ENCODE results near the gene EIF4E1B.

The EIF4E1B gene

DNA sequence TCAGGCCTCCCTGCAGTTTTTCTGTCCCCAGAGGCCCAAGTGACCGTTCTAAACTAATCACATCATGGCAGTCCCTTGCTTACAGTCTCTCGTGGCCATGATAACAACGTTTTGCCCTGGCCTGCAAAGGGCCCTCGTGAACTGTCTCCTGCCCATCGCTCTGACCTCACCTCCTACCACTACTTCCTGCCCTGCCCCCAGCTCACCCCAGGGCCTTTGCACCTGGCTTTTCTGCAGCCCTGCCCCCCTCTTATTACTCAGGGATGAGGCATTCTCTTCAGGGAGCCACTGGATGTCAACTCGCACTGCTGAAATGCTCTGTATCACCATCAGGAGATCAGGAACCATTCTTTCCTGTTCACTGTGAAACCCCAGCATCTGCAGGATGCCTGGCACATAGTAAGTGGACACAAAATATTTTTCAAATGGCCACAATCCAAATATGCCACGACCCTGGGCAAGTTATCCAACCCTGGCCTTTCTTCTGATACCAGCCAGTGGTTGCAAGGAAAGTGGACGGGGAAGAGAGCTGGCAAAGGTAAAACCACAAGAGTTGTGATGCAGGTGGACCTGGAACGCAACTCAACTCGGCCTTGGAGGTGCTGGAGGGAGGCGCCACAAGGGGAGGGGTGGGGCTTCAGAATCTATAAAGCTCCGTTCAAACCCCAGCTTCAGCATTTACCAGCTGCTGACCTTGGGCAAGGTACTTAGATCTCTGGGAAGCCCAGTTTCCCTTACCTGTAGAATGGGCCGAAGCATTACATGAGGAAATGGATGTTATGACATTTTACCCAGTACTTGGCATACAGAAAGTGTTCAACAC is 1.9 kb upstream of the EIF4E1B start:
- DNase-seq: no peak

DNA sequence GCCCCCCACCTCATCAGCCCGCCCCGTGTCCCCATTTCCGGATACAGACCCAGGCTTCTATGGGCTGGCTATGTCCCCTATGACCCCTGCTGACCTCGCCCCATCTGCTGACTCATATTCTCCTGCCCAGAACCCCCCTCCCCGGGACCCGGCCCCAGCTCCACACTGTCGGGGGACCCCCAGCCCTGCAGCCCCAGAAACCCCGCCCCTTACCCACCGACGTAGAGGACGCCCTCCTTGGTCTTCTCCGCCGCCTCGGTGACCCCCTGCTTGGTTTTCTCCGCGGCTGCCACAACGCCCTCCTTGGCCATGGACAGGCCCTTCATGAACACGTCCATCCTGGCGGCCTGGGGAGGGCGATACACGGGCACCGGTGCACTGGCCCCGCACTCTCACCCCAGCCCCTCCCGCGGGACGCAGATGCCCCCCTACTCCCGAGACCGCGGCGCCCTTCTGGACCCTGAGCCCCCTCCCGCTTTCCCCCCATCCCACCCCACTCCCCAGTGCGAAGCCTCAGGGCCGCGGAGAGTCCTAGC is 1.1 kb upstream of the EIF4E1B start:
- no peak for DNase-seq

DNA sequence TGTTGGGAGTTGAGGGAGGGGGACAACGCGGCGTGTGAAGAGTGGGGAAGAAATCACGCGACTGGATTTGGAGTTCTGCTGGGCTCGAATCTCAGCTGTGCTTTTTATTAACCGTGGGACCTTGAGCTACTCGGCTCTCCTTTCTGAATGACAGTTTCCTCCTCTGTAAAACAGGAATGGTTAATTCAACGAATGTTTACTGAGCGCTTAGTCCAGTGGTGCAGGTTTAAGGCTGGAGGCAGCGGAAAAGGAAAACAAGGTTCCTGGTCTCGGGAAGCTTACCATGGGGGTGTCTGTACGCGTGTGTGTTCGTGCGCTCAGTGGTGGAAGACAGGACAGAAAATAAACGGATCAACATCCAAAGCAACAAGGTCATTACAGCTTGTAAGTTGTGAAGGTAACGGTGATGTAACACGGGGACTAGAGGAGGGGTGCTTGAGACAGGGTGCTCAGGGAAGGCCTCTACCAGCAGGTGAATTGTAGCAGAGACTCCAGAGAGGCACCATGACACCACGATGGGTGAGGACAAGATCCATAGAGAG is 277 bp downstream of the EIF4E1B start:
- no peak for DNase-seq

DNA sequence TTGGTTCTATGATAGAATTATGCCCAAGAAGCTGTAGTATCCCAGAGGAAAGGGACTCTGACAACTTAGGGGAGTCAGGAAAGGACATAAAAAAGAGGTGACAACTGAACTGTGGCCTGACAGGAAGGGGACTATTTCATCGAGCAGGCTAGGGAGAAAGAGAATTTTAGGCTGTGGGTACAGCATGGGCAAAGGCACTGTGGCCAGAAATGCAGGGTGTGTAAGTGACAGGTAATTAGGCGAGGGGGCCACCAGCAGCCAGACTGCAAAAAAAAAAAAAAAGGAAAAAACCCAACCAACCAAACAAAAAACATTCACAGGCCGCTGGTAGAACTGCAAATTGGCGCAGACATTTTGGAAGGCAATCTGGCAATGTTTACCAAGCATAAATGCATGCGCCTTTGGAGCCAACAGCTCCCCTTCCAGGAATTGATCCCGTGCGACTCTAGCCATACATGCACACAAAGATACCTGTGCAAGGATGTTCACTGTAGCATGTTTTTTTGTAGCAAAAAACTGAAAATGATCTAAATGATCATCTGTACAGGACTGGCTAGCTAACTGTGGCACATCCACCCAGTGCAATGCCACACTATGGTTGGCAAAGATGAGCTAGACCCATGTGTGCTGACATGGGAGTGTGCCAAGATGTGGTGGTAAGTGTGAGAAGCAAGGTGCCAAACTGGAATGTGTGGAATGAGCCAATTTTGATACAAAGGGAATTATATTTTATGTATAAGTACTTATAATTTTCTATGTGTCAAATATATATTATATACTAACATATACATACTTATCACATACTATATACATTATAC is 1.1 kb downstream of the EIF4E1B start:
- DNase-seq: no peak

DNA sequence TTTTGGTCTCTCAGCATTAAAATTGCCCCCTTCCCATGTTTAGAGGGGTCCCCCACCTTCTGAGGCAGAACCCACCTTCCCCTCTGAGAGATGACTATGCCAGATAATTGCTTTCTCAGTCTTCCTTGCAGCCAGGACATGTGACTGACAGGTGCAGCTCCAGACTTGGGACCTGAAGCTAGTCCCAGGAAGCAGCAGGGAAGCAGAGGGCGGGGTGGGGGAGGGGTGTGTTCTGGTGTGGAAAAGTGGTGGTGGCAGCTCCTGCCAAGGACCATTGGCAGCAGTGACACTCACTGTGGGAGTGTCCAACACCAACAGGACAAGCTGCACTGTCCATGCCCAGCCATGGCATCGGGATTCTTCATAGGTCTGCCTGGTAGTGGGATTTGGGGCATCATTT is 2.3 kb downstream of the EIF4E1B start:
- DNase-seq: no peak

DNA sequence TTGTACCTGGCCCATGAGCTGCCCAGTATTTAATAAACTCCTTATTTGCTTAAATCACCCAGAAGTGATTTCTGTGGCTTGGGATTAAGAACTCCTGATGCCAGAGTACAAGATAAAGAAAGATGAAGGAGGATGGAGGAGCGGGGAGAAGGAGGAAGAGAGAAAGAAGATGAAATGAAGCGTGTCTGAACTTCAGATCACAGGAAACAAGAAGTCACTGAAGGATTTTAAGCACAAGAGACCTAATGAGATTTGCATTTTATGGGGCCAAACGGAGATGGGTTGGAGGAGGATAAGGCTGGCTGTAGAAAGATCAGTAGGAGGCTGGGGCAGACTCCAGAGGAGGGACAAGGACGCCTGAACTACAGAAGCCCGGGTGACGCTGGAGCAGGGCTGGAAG is 3.1 kb downstream of the EIF4E1B start:
- DNase-seq: no peak

DNA sequence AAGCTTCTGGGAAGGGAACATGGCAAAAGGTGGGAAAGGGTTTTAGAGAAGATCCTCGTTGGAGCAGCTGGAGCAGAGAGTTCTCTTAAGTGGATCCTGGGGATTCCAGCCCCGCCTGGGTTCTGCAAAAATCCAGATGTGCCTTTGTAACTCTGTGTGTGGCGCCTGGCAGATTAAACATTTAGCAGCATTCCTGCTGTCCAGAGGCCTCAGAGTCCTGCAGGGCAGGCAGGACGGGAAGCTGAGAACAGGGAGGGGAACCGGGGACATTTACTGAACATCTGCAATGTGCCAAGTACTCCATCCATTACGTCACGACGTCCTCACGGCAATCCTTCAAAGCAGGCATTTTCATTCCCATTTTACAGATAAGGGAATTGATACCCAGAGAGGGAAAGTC is 6.0 kb downstream of the EIF4E1B start:
- no peak for DNase-seq

DNA sequence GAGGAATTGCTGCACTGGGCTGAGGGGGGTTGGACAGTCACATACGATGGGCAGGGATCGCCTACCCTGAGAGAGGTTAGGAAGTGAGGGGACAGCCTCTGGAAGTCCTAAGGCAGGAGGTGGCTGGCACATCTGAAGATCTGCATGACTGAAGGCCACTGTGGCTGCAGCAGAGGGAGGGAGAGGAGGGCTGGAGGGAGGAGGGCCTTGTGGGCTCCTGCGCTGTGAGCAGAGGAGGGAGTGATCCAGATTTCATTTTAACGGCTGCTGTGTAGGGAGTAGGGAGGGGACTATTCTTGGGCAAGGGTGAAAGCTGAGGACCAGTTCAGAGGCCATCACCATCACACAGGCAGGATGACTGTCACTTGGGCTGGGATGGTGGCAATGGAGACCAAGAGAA is 7.1 kb downstream of the EIF4E1B start:
- DNase-seq: no peak

DNA sequence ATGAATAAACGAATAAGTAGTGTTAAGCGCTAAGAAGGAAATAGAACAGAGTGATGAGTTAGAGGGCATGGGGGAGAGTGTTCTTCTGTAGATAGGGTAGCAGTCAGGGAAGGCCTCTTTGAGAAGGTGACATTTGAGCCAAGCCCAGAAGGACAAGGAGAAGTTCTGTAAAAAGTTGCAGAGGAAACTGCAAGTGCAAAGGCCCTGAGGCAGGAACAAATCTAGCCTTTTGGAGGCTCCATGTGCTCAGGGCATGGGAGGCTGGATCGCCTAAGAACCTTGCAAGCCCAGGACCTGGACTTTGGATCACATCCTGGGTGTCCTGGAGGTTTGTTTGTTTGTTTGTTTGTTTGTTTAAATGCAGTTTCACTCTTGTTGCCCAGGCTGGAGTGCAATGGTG is 8.0 kb downstream of the EIF4E1B start:
- DNase-seq: no peak

DNA sequence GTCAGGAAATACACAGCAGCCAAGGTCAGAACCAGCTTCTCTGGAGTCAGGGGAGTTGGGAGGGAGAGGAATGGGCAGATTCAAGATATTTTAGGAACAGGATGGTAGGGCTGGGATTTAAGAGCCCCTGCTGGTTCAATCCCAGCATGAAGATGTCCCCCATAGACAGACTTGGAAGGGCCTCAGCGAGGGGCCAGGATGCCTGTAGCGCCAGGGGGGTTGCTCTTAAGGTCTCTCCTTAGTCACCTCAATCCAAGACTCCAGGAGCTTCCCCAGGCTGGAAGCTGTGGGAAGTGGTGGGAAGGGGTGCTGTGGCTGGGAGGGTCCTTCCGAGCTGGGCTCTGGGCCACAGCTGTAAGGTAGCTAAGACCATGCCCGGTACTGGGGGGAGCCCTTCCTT is 8.7 kb downstream of the EIF4E1B start:
- DNase-seq: no peak

DNA sequence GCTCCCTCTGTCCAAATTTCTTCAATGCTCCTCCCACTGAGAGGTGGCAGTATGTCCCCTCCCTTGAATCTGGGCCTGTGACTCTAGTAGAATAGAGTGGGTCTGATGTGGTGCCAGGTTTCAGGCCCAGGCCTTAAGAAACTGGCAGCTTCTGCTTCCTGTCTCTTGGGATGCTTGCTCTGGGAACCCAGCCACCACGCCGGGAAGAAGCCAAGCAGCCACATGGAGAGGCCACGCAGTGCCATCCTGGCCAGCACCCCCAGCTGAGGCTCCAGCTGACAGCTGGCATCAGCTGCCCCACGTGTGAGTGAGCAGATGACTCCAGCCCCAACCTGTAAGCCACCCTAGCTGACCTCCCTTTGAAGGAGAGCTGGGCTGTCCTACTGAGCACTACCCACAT is 9.5 kb downstream of the EIF4E1B start:
- no peak for DNase-seq

DNA sequence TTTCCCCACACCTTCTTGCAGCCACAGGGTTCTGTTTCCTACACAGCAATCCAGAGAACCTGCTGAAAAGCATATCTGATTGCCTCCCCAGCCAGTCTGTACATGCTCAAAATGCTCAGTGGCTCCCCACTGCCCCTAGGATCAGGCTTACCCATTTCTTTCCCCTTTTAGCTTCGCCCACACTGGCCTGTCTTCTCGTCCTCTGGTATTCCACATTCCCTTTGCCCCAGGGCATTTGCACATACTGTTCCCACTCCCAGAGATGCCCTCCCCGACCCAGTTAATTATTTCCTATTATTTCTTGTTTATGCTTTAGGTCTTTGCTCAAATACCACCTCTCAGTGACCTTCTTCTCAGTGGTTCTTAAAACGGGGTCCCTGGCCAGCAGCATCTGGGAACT is 10.1 kb downstream of the EIF4E1B start:
- no peak for DNase-seq

DNA sequence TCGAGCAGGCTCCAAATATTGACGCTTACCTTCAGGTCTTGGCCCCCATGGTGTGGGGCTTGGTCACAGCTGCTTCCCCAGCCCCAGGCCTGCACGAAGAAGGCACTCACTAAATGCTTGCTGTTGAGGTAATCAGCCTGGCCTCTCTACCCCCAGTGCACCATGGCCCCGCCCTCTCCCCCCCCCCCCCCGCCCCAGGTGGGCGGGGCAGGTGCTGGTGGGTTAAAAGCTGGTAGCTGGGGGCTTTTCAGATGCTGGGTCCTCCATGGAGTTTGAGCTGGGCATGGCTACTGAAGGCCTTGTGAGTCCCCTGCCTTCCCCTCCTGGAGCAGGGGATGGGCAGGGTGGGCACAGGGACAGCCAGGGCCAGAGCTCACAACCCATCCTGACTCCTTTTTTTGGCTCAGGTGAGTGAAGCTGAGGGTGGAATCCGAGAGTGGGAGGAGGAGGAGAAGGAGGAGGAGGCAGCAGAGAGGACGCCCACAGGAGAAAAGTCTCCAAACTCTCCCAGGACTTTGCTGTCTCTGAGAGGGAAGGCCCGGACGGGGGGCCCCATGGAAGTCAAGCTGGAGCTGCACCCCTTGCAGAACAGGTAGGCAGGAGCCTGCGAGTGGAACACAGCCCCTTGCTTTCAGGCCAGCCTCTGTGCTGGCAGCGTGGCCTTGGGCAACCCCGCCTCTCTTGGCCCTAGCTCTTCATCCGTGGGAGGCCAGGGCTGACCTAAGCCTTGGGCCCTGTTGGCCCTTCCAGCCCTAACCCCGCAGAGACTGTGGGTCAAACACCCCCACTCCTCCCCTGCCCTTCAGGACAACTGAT is 12.4 kb downstream of the EIF4E1B start:
- no peak for DNase-seq

DNA sequence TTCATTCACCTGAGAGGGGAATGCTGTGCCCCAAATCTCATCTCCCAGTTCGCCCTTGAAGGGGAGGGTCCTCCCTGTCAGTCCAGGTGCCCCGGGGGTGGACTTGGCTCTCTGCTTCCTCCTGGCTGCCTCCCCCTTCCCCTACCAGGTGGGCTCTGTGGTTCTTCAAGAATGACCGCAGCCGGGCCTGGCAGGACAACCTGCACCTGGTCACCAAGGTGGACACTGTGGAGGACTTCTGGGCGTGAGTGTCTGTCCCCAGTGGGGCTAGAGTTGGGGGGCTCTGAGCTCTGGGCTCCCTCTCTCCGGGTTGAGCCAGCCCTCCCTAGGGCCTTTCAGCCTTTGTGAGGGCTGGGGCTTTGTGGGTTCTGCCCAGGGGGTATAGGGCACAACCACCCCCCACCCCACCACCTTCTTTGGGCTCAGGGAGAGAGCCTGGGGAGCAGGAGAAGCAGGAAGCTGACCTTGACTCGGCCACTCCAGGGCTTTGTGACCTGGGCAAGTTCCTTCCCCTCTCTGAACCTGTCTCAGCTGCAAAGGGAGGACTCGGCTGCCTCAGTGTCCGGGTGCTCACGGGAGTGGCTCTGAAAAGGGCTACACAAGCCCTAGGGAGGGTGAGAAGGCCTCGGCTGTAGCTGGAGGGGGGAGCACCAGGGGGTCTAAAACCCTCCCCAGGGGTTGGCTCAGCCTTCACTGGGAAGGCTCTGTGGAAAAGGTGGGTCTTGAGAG is 13.2 kb downstream of the EIF4E1B start:
- DNase-seq: no peak

DNA sequence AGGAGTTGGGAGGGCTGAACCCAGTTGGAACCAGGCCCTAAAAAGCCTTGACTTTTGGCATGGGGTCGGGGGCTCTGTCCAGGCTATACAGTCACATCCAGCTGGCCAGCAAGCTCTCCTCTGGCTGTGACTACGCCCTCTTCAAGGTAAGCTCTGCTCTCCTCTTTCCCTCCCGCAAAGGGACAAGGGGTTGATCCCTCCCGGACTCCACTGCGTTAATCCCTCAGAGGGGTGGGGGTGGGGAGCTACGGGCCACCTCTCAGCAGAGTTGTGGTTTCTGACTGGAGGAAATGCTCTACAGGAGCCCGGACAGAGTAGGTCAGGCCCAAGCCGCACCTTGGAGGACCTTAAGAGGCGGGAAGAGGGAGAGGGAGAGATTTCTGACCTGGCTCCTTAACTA is 13.8 kb downstream of the EIF4E1B start:
- DNase-seq: no peak

DNA sequence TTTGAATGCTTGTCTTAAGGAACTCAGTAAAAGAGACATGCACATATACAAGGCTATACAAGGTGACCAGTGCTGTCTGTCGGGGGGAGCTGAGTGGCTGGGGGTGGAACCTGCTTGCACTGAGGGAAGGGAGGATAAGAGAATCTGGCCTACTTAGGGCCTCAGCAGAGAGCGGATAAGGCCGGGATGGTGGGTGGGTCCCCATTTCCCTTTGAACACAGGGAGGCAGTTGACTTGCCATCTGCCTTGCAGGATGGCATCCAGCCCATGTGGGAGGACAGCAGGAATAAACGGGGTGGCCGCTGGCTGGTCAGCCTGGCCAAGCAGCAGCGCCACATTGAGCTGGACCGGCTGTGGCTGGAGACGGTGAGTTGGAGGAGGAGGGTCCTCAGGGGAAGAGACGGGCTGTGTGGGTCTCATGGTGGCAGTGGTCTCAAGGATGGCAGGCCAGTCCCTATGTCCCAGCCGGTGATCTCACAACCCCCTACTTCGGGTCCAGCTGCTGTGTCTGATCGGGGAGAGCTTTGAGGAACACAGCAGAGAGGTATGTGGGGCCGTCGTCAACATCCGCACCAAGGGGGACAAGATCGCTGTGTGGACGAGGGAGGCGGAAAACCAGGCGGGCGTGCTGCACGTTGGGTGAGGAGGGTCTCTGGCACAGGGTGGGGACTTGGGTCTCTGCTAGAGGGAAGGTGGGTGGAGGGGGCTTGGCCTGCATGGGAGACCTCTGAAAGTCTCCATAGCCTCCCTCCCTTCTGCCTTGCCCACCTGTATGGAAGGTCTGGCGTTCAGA is 14.6 kb downstream of the EIF4E1B start:
- no peak for DNase-seq

DNA sequence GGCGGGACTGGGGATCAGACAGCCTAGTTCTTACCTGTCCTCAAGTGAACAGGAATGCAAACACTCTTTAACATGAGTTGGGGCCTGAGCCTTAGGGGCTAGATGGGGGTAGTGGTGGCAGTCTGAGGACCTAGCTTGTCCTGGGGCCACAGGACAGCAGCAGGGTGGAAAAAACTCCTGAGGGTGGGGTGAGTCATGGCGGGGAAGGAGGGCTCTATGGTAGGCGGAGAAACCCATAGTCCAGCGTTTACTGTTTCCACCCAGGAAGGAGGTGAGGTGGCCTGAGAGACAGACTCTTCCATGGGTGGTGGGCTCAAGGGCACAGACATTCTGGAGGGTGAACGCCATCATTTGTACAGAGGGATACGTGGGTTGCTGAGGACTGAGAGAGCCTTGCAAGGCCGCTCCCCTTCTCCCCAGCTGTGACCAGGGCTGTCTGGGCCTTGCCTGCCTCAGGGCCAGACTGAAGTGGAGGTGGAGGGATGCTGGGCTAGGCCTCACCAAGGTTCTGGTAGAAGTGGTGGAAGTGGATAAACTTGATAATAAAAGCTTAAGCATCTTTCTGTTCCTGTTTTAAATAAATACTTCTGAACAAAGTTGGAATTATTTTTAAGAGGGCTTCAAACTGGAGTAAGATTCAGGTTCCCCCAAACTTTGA is 15.7 kb downstream of the EIF4E1B start:
- no peak for DNase-seq

DNA sequence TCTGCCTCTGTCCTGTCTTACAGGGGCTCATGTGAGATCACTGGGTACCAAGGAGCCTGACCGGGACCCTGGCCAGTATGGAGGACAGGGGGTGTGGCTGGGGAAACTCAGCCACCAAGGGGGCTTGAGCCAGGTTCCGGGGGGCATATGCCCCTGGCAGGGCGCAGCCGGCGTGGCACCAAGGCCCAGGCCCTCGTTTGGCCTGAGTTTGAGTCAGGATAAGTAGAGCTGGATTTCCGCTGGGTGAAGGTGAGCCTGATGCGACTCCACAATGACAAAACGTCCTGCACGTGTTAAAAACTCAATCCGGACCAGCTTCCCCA is 16.2 kb downstream of the EIF4E1B start:
- no peak for DNase-seq

DNA sequence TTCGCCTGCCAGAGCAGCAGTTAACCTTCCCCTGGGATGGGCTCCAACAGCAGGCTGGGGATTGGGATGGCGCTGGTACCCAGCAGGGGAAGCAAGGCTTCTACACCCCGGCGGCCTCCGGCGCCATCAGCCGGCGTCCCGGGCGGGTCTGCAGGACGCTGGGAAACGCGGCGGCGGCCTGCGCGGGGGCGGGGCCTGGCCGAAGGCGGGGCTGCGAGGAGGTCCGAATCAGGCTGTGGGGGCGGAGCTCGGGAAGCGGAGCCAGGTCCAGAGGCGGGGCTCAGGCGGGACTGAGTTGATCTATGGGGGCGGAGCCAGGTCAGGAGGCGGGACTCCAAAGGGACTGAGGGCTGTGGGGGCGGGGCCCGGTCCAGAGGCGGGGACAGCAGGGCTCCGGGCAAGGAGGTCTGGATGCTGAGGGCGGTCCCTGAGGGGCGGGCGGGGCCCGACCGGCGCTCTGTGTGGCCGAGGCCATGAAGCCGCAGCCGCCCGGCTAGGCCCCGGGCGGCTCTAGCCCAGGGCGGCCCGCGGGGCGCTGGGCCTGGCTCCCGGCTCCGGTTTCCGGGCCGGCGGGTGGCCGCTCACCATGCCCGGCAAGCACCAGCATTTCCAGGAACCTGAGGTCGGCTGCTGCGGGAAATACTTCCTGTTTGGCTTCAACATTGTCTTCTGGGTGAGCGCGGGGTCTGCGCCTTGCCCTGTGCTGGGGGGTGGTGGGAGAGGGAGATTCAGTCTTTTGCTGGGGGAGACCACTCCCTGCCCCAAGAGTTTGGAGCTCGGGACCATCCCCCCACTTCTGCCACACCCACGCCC is 16.8 kb downstream of the EIF4E1B start, which contains the start of gene TSPAN17:
Gene TSPAN17 (plus strand): TSS at position 455 of the 813 bp plus-strand sequence. CDS start 132 bp downstream, at position 587.
- peak; percentile 96 for DNase-seq

All from MV-4-11 (cell line).